HepG2 (cell line): ENCODE data around the gene RABIF. TPM values are rescaled to one million over a fixed set of nuclear protein-coding genes. Genes with fewer than 3 reads are reported as not detected.

Source experiments
- ELF1 ChIP-seq: sonication (generic); formaldehyde crosslinking; IDR thresholded peaks from 2 replicates; pipeline ENCODE4 v1.4.0; 2020; ENCODE audit warnings: missing genetic modification reagents
- HNRNPUL1 ChIP-seq: fragments of 200-400 bp; formaldehyde crosslinking; IDR thresholded peaks from 2 replicates; pipeline ENCODE4 v1.6.1; 2017; ENCODE audit warnings: low read depth, mild to moderate bottlenecking, low read length, moderate library complexity
- KDM1A ChIP-seq: IDR thresholded peaks from 2 replicates; pipeline ENCODE4 v1.6.1; 2016; ENCODE audit warnings: missing compliant biosample characterization
- POLR2G ChIP-seq: fragments of 200-400 bp; formaldehyde crosslinking; IDR thresholded peaks from 2 replicates; pipeline ENCODE4 v1.6.1; 2018; ENCODE audit warnings: mild to moderate bottlenecking, low read depth, low read length, moderate library complexity
- PRPF4 ChIP-seq: fragments of 200-400 bp; formaldehyde crosslinking; IDR thresholded peaks from 2 replicates; pipeline ENCODE4 v1.6.1; 2016; ENCODE audit warnings: low read length, low read depth; ENCODE audit not compliant: poor library complexity, severe bottlenecking
- RCOR2 ChIP-seq: IDR thresholded peaks from 2 replicates; pipeline ENCODE4 v1.6.1; 2016; ENCODE audit warnings: missing biosample characterization, missing genetic modification reagents
- REST ChIP-seq, 2 experiments: IDR thresholded peaks; 2 replicates each; pipeline ENCODE4 v1.6.1; 2011 to 2012; ENCODE audit warnings: low read length in 2 of 2, borderline replicate concordance in 1 of 2, low read depth in 1 of 2, mild to moderate bottlenecking in 1 of 2, moderate library complexity in 1 of 2
- SAFB2 ChIP-seq: sonication (generic); formaldehyde crosslinking; IDR thresholded peaks from 2 replicates; pipeline ENCODE4 v1.5.1; 2020; ENCODE audit warnings: missing genetic modification reagents, low read depth, mild to moderate bottlenecking, borderline replicate concordance
- SALL2 ChIP-seq: sonication (generic); formaldehyde crosslinking; IDR thresholded peaks from 2 replicates; pipeline ENCODE4 v1.8.1; 2023; ENCODE audit warnings: mild to moderate bottlenecking, missing genetic modification reagents, inconsistent platforms
- YY1 ChIP-seq: IDR thresholded peaks from 2 replicates; pipeline ENCODE4 v1.6.1; 2011; ENCODE audit warnings: low read length, low read depth, moderate library complexity, mild to moderate bottlenecking; ENCODE audit not compliant: insufficient read depth, insufficient replicate concordance
- ZNF34 ChIP-seq: sonication (generic); formaldehyde crosslinking; IDR thresholded peaks from 2 replicates; pipeline ENCODE4 v1.4.0; 2020; ENCODE audit warnings: mild to moderate bottlenecking, missing genetic modification reagents, borderline replicate concordance
- ZNF354B ChIP-seq: sonication (generic); formaldehyde crosslinking; IDR thresholded peaks from 2 replicates; pipeline ENCODE4 v1.8.0; 2022; ENCODE audit warnings: mild to moderate bottlenecking, missing genetic modification reagents
- ZNF367 ChIP-seq: sonication (generic); formaldehyde crosslinking; IDR thresholded peaks from 2 replicates; pipeline ENCODE4 v1.4.0; 2020; ENCODE audit warnings: missing genetic modification reagents, borderline replicate concordance
- ZNF775 ChIP-seq: sonication (generic); formaldehyde crosslinking; IDR thresholded peaks from 2 replicates; pipeline ENCODE4 v1.4.0; 2020; ENCODE audit warnings: missing genetic modification reagents, mild to moderate bottlenecking, moderate library complexity, borderline replicate concordance
- polyA plus RNA-seq, 8 experiments: library from polyadenylated mRNA; depleted of rRNA in 3 of 8; stranded (reverse) in 7 of 8; unstranded in 1 of 8; fragments of >200 nt; fragmentation: Illumina TruSeq in 4 of 8; extraction: Trizol in 4 of 8; gene quantifications; 2 replicates each; pipeline versions ENCODE4 v1.2.1 to v1.2.3, GENCODE V29; 2011 to 2016; ENCODE audit warnings: low read depth in 4 of 8, missing spikeins in 1 of 8, mixed read lengths in 1 of 8; ENCODE audit not compliant: insufficient read depth in 1 of 8
- total RNA-seq, 5 experiments: library from RNA; depleted of rRNA; stranded (reverse); fragments of >200 nt; fragmentation: Illumina TruSeq; extraction: Trizol; gene quantifications; 2 replicates each; pipeline ENCODE4 v1.2.3, GENCODE V29; 2016; ENCODE audit warnings: low read depth in 1 of 5
- TF ChIP-seq, protein P1 (sequence below): sonication (generic); formaldehyde crosslinking; IDR thresholded peaks from 2 replicates; pipeline ENCODE4 v1.4.0; 2020; ENCODE audit warnings: missing genetic modification reagents
- TF ChIP-seq, protein P2 (sequence below): sonication (generic); formaldehyde crosslinking; IDR thresholded peaks from 2 replicates; pipeline ENCODE4 v1.5.0; 2020; ENCODE audit warnings: missing genetic modification reagents
- TF ChIP-seq, protein P3 (sequence below): sonication (generic); formaldehyde crosslinking; IDR thresholded peaks from 2 replicates; pipeline ENCODE4 v1.4.0; 2020; ENCODE audit warnings: missing genetic modification reagents

Gene RABIF
- total and polyA plus RNA-seq, 2 of the 13 experiments (the other 11 are each of a cell fraction or from before 2014, with no cell fraction given) = 7.6 to 8.3 TPM

DNA sequence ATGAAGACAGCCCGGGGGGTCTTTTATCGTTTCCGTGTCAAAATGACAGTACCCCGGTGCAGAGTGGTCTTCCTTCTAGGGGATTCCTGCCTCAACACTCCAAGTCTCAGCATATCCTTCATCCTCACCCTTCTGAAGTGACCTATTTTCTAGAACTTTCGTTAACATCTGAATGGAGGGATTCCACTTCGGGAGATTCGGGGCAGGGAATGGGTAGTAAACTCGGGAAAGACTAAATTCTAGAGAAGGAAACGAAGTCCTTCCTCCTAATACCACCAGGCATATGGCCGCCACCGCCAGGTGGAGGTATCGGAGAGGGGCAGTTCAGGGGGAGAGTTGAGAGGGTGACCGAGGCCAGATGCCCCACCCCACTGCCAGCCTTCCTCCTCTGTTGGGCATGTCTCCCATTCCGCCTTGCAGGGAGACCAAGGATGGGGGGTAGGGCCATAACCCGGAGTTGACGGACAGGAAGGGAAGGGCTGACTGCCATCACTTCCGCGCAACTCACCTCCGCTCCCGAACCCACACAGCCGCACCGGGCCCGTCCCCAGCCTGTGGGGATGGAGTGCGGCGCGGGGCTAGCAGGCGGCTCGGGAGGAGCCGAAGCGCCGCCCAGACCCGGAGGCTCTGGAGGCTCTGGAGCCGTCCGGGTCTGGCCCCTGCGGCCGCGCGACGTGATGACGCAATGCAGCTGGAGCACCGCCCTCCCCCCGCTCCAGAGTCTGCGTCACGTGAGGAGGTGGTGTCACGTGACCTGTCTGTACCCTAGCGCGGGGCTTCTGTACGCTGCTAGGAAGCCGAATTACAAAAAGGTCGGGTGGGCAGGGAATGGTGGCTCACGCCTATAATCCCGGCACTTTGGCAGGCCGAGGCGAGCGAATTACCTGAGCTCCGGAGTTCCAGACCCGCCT, 37.9 kb upstream of the RABIF start, which contains the start of gene KLHL12 (continued):
- peak; percentile 97 for TF ChIP-seq POLR2G
- TF ChIP-seq YY1 = peak; percentile 83
- TF ChIP-seq, protein P1, sequence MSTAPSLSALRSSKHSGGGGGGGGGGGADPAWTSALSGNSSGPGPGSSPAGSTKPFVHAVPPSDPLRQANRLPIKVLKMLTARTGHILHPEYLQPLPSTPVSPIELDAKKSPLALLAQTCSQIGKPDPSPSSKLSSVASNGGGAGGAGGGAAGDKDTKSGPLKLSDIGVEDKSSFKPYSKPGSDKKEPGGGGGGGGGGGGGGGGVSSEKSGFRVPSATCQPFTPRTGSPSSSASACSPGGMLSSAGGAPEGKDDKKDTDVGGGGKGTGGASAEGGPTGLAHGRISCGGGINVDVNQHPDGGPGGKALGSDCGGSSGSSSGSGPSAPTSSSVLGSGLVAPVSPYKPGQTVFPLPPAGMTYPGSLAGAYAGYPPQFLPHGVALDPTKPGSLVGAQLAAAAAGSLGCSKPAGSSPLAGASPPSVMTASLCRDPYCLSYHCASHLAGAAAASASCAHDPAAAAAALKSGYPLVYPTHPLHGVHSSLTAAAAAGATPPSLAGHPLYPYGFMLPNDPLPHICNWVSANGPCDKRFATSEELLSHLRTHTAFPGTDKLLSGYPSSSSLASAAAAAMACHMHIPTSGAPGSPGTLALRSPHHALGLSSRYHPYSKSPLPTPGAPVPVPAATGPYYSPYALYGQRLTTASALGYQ (CRISPR knock-in tag) = peak; percentile 60; the same call in 1 of the 2 replicates
- TF ChIP-seq ELF1 (CRISPR knock-in tag) = peak; percentile 78
- TF ChIP-seq ZNF775 = 0 out of 2 replicates have a peak, but pooled peaks have one; percentile 49
- TF ChIP-seq, protein P2, sequence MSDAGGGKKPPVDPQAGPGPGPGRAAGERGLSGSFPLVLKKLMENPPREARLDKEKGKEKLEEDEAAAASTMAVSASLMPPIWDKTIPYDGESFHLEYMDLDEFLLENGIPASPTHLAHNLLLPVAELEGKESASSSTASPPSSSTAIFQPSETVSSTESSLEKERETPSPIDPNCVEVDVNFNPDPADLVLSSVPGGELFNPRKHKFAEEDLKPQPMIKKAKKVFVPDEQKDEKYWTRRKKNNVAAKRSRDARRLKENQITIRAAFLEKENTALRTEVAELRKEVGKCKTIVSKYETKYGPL (CRISPR knock-in tag) = peak; percentile 73; the same call in 1 of the 2 replicates
- no peak for TF ChIP-seq REST (IDR thresholded peaks at IDR 0.05; ENCODE audit: borderline replicate concordance in 1 of 2, low read depth in 1 of 2, low read length in 2 of 2)
- no peak; the same call in 1 of the 2 replicates for TF ChIP-seq ZNF354B
- TF ChIP-seq KDM1A = peak; percentile 75
- TF ChIP-seq ZNF34 (CRISPR knock-in tag) = no peak; the same call in 1 of the 2 replicates
- TF ChIP-seq SAFB2 (CRISPR knock-in tag) = peak; percentile 80; the same call in 1 of the 2 replicates
- TF ChIP-seq HNRNPUL1 = no peak
- TF ChIP-seq SALL2 = peak; percentile 77
- no peak for TF ChIP-seq ZNF367 (CRISPR knock-in tag)
- no peak for TF ChIP-seq RCOR2 (CRISPR knock-in tag)
- TF ChIP-seq, protein P3, sequence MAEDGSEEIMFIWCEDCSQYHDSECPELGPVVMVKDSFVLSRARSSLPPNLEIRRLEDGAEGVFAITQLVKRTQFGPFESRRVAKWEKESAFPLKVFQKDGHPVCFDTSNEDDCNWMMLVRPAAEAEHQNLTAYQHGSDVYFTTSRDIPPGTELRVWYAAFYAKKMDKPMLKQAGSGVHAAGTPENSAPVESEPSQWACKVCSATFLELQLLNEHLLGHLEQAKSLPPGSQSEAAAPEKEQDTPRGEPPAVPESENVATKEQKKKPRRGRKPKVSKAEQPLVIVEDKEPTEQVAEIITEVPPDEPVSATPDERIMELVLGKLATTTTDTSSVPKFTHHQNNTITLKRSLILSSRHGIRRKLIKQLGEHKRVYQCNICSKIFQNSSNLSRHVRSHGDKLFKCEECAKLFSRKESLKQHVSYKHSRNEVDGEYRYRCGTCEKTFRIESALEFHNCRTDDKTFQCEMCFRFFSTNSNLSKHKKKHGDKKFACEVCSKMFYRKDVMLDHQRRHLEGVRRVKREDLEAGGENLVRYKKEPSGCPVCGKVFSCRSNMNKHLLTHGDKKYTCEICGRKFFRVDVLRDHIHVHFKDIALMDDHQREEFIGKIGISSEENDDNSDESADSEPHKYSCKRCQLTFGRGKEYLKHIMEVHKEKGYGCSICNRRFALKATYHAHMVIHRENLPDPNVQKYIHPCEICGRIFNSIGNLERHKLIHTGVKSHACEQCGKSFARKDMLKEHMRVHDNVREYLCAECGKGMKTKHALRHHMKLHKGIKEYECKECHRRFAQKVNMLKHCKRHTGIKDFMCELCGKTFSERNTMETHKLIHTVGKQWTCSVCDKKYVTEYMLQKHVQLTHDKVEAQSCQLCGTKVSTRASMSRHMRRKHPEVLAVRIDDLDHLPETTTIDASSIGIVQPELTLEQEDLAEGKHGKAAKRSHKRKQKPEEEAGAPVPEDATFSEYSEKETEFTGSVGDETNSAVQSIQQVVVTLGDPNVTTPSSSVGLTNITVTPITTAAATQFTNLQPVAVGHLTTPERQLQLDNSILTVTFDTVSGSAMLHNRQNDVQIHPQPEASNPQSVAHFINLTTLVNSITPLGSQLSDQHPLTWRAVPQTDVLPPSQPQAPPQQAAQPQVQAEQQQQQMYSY = peak; percentile 89
- no peak for TF ChIP-seq PRPF4
